ENCODE results near the gene MPHOSPH9.

DNA sequence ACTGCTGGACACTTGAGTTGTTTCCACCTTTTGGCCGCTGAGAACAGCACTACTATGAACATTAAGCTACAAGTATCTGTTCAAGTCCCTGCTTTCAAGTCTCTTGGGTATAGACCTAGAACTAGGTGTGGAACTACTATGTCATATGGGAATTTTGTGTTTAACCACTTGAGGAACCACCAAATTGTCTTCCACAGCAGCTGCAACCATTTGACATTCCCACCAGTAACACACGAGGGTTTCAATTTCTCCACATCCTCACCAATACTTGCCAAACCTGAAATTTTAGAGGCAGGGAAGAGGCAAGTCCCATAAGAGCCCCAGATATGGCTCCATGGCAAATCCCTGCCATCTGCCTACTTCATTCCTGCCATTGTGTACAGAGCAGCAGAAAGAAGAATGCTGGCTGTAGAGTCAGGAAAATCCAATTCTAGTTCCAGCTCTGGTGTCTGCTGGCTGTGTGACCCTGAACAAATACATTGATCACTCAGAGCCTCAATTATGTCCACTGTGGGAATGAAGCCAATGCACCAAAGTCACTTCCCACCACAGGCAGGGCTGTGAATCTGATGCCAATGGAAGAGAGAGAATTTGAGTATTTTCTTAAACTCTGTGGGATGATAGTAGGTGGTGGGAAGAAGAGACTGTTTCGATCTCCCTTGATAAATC, 99.9 kb downstream of the MPHOSPH9 start:
- TF ChIP-seq, protein P1, sequence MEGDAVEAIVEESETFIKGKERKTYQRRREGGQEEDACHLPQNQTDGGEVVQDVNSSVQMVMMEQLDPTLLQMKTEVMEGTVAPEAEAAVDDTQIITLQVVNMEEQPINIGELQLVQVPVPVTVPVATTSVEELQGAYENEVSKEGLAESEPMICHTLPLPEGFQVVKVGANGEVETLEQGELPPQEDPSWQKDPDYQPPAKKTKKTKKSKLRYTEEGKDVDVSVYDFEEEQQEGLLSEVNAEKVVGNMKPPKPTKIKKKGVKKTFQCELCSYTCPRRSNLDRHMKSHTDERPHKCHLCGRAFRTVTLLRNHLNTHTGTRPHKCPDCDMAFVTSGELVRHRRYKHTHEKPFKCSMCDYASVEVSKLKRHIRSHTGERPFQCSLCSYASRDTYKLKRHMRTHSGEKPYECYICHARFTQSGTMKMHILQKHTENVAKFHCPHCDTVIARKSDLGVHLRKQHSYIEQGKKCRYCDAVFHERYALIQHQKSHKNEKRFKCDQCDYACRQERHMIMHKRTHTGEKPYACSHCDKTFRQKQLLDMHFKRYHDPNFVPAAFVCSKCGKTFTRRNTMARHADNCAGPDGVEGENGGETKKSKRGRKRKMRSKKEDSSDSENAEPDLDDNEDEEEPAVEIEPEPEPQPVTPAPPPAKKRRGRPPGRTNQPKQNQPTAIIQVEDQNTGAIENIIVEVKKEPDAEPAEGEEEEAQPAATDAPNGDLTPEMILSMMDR (IDR thresholded peaks at IDR 0.05) = no peak
- TF ChIP-seq POLR2A (IDR thresholded peaks at IDR 0.05) (no peak), EP300 (IDR thresholded peaks at IDR 0.05) (no peak), POLR2AphosphoS5 (IDR thresholded peaks at IDR 0.05) (no peak)

Measured in gastroesophageal sphincter (tissue), 3 donors.